ENCODE results near the gene PRUNE2. TPM values are rescaled to one million over a fixed set of nuclear protein-coding genes. Genes with fewer than 3 reads are reported as not detected.

PRUNE2 gene
- total and polyA plus RNA-seq, 2 of the 13 experiments (the other 11 are each of a cell fraction or from before 2014, with no cell fraction given) = 0.02 TPM; not detected in 1

DNA sequence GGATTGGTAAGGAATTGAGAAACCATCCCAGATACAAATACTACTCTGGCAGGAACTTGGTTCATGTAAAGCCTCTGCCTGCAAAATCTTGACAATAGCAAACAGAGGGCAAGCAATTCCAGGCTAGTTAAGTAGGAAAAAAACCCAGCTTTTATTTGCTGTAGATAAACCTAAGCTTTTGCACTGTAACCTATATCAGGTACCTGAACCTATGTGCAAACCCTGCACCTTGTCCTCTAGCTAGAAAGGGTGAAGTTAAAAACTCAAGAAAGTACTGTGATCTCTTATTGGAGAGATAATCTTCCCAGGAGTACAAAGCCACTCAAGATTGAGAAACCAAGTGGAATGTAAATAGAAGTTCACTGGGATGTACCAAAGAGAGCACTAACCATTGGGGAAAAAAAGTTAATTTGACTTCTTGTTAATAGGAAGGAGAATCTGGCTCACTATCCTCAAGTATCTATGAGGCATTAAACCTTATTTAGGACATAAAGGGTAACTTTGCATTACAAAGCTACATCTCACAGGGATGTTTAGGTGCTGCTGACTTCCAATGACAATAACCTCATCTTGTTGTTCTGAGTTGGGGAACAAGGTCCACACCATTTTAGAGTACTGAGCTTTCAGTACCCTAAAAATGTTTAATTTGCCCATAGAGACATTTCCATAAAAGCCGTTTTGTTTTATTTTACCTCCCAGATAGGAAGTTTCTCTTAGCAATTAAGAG lies 215.5 kb downstream of the PRUNE2 start:
- H4K20me1 ChIP-seq (ENCODE audit: insufficient read depth, low read length) = no peaks in the 10 kb centered on the region
- in situ Hi-C loops (cut with HindIII; ENCODE audit: extremely low pct_ligation_motif_present, low pct_unique_long_range_greater_than_20kb) = no loop called here
- no TSS peak for BruUV-seq (replicated peaks)
- H3K4me3 ChIP-seq (replicated peaks in 1 of 3; ENCODE audit: insufficient read depth in 1 of 3, low read depth in 2 of 3, low read length in 3 of 3) = no peak overlapping the region
- DNase-seq (ENCODE audit: low spot score) (no peak), FAIRE-seq (no peak), ATAC-seq (no peak)
- H3K9ac ChIP-seq (ENCODE audit: insufficient read depth, low read depth, low read length) = no peak overlapping the region
- ChIA-PET CTCF (ENCODE audit: low intra/inter-chr PET ratio, low total read pairs) (no interaction called here), POLR2A (no interaction called here)
- peaks cover 0 to 8% of the 10 kb centered on the region in 2 experiments; a peak in 1 of 5 replicates for H3K27me3 ChIP-seq (ENCODE audit: control insufficient read depth in 1 of 2, insufficient read depth in 2 of 2, low read length in 2 of 2)
- H3K9me3 ChIP-seq (ENCODE audit: low read length) = no peaks in the 10 kb centered on the region
- 76% methylated on average over 1 of the region's 1 CpG for WGBS (ENCODE audit: low lambda C conversion rate)
- H2AFZ ChIP-seq (ENCODE audit: low read length) = no peak overlapping the region
- no peak overlapping the region for H3K27ac ChIP-seq (ENCODE audit: extremely low read length, insufficient read depth, low read length)
- H3K36me3 ChIP-seq (replicated peaks in 1 of 2; ENCODE audit: control insufficient read depth in 1 of 2, insufficient read depth in 2 of 2, low read length in 2 of 2) = no peaks in the 10 kb centered on the region
- no peaks in the 10 kb centered on the region for H3K79me2 ChIP-seq (ENCODE audit: insufficient read depth, low read length)
- peaks cover 31% of the 10 kb centered on the region for H3K4me1 ChIP-seq (ENCODE audit: insufficient read depth, low read length)
- intact Hi-C loops (cut with micrococcal nuclease; ENCODE audit: unreplicated experiment) = no loop called here
- TF ChIP-seq TBX2 (CRISPR knock-in tag; IDR thresholded peaks at IDR 0.05; ENCODE audit: borderline replicate concordance) (no peak), ZNF331 (CRISPR knock-in tag; IDR thresholded peaks at IDR 0.05) (no peak), HES4 (CRISPR knock-in tag; IDR thresholded peaks at IDR 0.05; ENCODE audit: borderline replicate concordance) (no peak)
- no peak overlapping the region for H3K4me2 ChIP-seq (ENCODE audit: low read depth, low read length)

DNA sequence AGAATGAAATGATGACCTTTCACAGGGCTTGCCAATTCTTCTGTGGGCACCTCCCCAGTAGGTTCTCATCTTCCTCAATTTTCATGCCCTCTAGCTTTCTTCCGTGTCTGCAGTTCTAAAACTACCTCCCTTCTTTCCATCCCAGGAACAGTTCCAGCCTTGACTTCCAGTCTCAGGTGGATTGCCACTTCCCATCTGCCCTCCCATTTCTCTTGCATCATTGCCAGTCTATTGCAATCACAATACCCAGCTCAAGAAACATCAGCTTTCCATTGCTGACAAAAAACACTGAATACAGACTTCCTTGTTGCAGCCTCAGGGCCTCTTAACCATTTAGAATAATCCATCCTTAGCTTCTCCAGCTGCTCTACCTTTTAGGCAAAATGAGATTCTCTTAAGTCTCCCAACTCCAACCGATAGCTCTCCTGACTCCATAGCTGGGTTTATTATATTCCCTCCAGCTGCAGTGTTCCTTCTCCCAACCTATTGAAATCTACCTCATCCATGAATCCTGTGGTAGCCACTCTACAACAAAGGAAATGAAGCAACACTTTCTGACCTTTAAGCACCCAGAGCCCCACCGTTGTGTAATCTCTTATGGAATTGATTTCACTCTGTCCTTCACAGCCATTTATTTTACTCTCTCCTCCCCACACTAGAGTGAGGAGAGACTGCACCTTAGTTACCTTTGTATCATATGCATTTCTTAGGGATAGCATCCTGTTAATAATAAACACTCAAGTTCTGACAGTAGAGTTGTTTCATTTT lies 217.3 kb downstream of the PRUNE2 start:
- in situ Hi-C loops (cut with HindIII; ENCODE audit: extremely low pct_ligation_motif_present, low pct_unique_long_range_greater_than_20kb) (no loop called here), intact Hi-C loops (cut with micrococcal nuclease; ENCODE audit: unreplicated experiment) (no loop called here)
- Histone ChIP-seq H3K4me3 (replicated peaks in 1 of 3; ENCODE audit: insufficient read depth in 1 of 3, low read depth in 2 of 3, low read length in 3 of 3) (no peak overlapping the region), H3K27me3 (ENCODE audit: control insufficient read depth in 1 of 2, insufficient read depth in 2 of 2, low read length in 2 of 2) (peaks cover 0 to 8% of the 10 kb centered on the region in 2 experiments; a peak in 1 of 5 replicates), H3K27ac (ENCODE audit: extremely low read length, insufficient read depth, low read length) (no peak overlapping the region), H3K9ac (ENCODE audit: insufficient read depth, low read depth, low read length) (no peak overlapping the region), H3K9me3 (ENCODE audit: low read length) (no peaks in the 10 kb centered on the region), H3K4me1 (ENCODE audit: insufficient read depth, low read length) (peaks cover 31% of the 10 kb centered on the region), H3K4me2 (ENCODE audit: low read depth, low read length) (no peak overlapping the region), H3K36me3 (replicated peaks in 1 of 2; ENCODE audit: control insufficient read depth in 1 of 2, insufficient read depth in 2 of 2, low read length in 2 of 2) (no peaks in the 10 kb centered on the region), H4K20me1 (ENCODE audit: insufficient read depth, low read length) (no peaks in the 10 kb centered on the region), H3K79me2 (ENCODE audit: insufficient read depth, low read length) (no peaks in the 10 kb centered on the region), H2AFZ (ENCODE audit: low read length) (no peak overlapping the region)
- FAIRE-seq (peak; percentile 30), DNase-seq (ENCODE audit: low spot score) (peak; percentile 67), ATAC-seq (peak; percentile 95)
- CTCF ChIA-PET (ENCODE audit: low intra/inter-chr PET ratio, low total read pairs) = no interaction called here
- POLR2A ChIA-PET = interaction anchor here (0.6 kb wide), 1 partner anchor 13 kb away, joined by 3 read pairs; no protein-coding TSS in a partner anchor
- 17% methylated on average over 3 of the region's 3 CpGs for WGBS (ENCODE audit: low lambda C conversion rate)
- no TSS peak for BruUV-seq (replicated peaks)
- TF ChIP-seq BCL6 (CRISPR knock-in tag; IDR thresholded peaks at IDR 0.05) = peak; percentile 40; the same call in 1 of the 2 replicates
- TF ChIP-seq ZNF768 (CRISPR knock-in tag; IDR thresholded peaks at IDR 0.05) = no peak
- peak; percentile 45; the same call in 1 of the 2 replicates for TF ChIP-seq ZGPAT (CRISPR knock-in tag; IDR thresholded peaks at IDR 0.05)
- TF ChIP-seq NR1H2 (CRISPR knock-in tag; IDR thresholded peaks at IDR 0.05; ENCODE audit: borderline replicate concordance, low read depth) = no peak
- TF ChIP-seq SUZ12 (IDR thresholded peaks at IDR 0.05; ENCODE audit: low read depth, low read length) = no peak
- TF ChIP-seq GATAD2A (CRISPR knock-in tag; IDR thresholded peaks at IDR 0.05) = peak; percentile 84
- no peak for TF ChIP-seq SIX1 (CRISPR knock-in tag; IDR thresholded peaks at IDR 0.05; ENCODE audit: borderline replicate concordance)
- TF ChIP-seq TARDBP (CRISPR knock-in tag; IDR thresholded peaks at IDR 0.05) = peak; percentile 53; the same call in 1 of the 2 replicates
- TF ChIP-seq CEBPB (IDR thresholded peaks at IDR 0.05; ENCODE audit: borderline replicate concordance, low read depth, low read length) = peak; percentile 96
- TF ChIP-seq, protein P1, sequence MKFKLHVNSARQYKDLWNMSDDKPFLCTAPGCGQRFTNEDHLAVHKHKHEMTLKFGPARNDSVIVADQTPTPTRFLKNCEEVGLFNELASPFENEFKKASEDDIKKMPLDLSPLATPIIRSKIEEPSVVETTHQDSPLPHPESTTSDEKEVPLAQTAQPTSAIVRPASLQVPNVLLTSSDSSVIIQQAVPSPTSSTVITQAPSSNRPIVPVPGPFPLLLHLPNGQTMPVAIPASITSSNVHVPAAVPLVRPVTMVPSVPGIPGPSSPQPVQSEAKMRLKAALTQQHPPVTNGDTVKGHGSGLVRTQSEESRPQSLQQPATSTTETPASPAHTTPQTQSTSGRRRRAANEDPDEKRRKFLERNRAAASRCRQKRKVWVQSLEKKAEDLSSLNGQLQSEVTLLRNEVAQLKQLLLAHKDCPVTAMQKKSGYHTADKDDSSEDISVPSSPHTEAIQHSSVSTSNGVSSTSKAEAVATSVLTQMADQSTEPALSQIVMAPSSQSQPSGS (CRISPR knock-in tag; IDR thresholded peaks at IDR 0.05) = 0 out of 2 replicates have a peak, but pooled peaks have one; percentile 19
- peak; percentile 82 to 83 for TF ChIP-seq NR2F1 (CRISPR knock-in tag; IDR thresholded peaks at IDR 0.05)
- TF ChIP-seq ZNF230 (CRISPR knock-in tag; IDR thresholded peaks at IDR 0.05) = no peak

Measured in HepG2 (cell line).